ENCODE measurements around the gene PLEKHB1.

The PLEKHB1 gene

DNA sequence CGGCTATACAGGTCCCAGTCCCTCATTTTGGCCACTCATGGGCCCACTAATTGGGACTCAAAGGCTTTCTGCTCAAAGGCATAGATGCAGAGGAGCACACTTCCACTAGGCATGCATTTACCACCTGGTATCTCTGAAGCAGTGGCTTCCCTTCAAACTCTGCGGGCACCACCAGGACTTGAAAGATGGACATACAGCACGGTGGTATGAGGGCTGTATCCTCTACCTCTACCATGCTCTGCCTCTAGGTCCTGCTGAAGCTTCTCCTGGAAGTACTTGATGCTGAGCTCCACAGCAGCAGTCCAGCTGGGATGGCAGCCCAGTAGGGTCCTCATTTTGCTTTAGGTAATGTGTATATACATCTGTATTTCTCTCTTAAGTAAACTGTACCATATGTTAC lies 64.6 kb downstream of the PLEKHB1 start:
- Mint-ChIP-seq H3K4me3 (no peak overlapping the region), H3K36me3 (peaks cover 28% of the 10 kb centered on the region), H3K27ac (no peak overlapping the region), H3K9me3 (no peaks in the 10 kb centered on the region), H3K4me1 (no peaks in the 10 kb centered on the region), H3K27me3 (no peaks in the 10 kb centered on the region)
- ATAC-seq: no peak

Data from stimulated activated memory B cell treated with anti-CD40 and anti-IgM and Interleukin-4, amounts not matched to agents 10 μg/mL and 1 μg/mL and 100 μg/mL, for 72 hours (primary cell).